H54 (cell line): Measurements from ENCODE around the gene ST6GALNAC6.

Experiments used
- DNase-seq: peaks from one replicate; pipeline ENCODE4 v3.0.0; 2011; ENCODE audit warnings: low spot score, mixed read lengths; ENCODE audit not compliant: insufficient read length
- FAIRE-seq: peaks from 3 replicates; lab custom pipeline; 2011; peaks lifted over from hg19 to GRCh38; lab: Jason Lieb, UNC
- POLR2A ChIP-seq: IDR thresholded peaks from 2 replicates; pipeline ENCODE4 v1.6.1; 2011; ENCODE audit warnings: low read depth, mild to moderate bottlenecking, low read length

The ST6GALNAC6 gene

GRCh38 chr9:127865645-127866464 lies 33.5 kb downstream of the ST6GALNAC6 start:
- no peak for TF ChIP-seq POLR2A
- FAIRE-seq, result no peak
- DNase-seq, result no peak

DNA sequence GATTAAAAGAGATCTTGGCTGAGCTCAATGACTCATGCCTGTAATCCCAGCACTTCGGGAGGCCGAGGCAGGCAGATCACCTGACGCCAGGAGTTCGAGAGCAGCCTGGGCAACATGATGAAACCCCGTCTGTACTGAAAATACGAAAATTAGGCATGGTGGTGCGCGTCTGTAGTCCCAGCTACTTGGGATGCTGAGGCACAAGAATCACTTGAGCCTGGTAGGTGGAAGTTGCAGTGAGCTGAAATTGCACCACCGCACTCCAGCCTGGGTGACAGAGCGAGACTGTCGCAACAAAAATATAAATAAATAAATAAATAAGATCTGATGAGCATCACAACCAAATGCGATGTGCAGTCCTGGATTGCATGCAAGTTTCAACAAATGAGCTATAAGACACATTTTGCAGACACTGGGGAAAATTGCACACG lies 36.2 kb downstream of the ST6GALNAC6 start:
- no peak for FAIRE-seq
- no peak for DNase-seq
- no peak for TF ChIP-seq POLR2A

- DNase-seq (no peak), FAIRE-seq (no peak)
- TF ChIP-seq POLR2A, result no peak
These were observed 37.1 kb downstream of the ST6GALNAC6 start for GRCh38 chr9:127862075-127863011.

GRCh38 chr9:127860779-127861178 lies 38.6 kb downstream of the ST6GALNAC6 start:
- no peak for TF ChIP-seq POLR2A
- no peak for DNase-seq
- no peak for FAIRE-seq

- DNase-seq (no peak), FAIRE-seq (no peak)
- no peak for TF ChIP-seq POLR2A
These were observed 39.1 kb downstream of the ST6GALNAC6 start for GRCh38 chr9:127860260-127860659.

- no peak for TF ChIP-seq POLR2A
- FAIRE-seq (no peak), DNase-seq (no peak)
These were observed 41.3 kb downstream of the ST6GALNAC6 start for GRCh38 chr9:127858041-127858512.

- no peak for DNase-seq
- TF ChIP-seq POLR2A, result no peak
- no peak for FAIRE-seq
These were observed 42.1 kb downstream of the ST6GALNAC6 start for GRCh38 chr9:127857278-127857677.

DNA sequence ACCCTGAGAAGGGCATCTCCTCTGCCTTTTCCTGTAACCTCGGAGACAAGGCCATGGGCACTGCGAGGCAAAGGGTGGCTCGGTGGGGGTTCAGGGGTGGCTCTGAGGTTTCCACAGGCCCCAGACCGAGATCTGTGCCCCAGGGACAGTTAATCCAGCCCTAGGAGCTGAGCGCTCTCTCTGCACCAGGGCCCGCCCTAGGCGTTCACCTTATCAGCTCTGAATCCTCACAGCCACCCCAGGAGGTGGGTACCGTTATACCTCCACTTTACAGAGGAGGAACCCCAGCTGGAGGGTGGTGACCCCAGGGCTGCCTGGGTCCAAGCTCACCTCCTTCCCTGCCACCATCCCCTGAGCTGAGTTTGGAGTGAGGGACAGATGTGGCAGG lies 42.7 kb downstream of the ST6GALNAC6 start:
- DNase-seq (no peak), FAIRE-seq (no peak)

DNA sequence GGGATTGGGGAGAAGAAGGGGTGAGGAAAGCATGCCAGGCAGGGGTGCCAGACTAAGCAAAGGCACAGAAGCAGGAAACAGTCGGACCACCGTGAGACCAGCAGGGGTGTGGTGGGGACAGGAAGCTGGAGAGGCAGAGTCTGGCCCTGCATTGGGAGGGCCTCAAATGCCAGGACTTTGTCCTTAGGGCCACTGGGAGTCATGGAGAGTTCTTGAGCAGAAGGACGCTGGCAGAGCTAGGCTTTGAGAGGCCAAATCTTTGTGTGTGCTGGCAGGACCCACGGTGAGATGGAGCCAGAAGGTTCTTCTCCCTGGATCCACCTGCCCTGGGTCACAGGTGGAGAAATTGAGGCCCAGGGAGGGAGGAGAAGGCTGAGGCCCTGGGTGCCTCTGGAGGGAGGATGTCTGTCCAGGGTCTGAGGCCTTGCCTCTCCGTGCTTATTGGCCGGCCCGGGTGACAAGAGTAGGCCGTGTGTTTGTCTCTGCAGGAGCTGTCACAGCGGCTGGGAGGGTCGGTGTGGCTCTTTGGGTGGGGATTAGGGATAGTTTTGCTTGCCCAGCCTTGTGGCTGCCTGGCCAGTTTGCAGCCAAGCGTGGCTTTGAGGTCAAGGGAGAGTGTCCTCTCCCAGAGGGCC lies 43.2 kb downstream of the ST6GALNAC6 start:
- no peak for TF ChIP-seq POLR2A
- FAIRE-seq, result no peak
- no peak for DNase-seq

More for the DNA sequence above, 42.7 kb downstream of the ST6GALNAC6 start:
- no peak for TF ChIP-seq POLR2A

DNA sequence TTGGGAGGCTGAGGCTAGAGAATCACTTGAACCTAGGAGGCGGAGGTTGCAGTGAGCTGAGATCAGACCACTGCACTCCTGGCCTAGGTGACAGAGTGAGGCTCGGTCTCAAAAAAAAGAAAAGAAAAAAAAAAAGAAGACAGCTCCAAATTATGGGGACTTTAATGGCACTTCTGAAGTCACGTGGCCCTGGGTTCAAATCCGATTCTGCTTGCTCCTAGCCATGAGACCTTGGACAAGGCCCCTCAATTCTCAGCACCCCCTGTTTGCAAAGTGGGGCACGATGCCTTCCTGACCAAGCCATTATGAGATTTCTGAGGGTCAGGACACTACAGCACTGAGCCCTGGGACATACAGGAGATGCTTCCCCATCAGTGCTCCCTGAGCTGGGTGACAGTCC lies 43.9 kb downstream of the ST6GALNAC6 start:
- DNase-seq (no peak), FAIRE-seq (no peak)
- no peak for TF ChIP-seq POLR2A

DNA sequence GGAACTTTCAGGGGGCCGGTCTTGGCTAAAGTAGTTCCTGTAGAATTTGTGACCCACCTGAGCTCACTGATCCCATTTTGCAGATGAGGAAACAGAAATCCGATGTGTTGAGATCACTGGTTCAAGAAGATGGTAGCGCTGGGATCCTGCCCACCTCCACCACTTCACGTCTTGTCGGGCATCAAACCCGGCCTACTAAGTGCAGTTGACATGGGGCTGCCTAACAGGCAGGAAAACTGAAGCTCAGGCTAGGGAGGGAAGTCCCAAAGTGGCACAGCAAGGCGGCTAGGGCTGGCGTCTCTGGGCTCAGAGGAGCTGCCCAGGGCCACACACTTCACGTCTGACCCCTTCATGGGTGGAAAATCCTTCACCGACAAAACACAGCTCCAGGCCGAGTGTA lies 44.4 kb downstream of the ST6GALNAC6 start:
- DNase-seq (no peak), FAIRE-seq (no peak)
- no peak for TF ChIP-seq POLR2A

GRCh38 chr9:127854184-127854806 lies 45.1 kb downstream of the ST6GALNAC6 start, which contains the start of gene ENG:
TSS of gene ENG (minus strand) at chr9:127854658. CDS start at chr9:127854355, 303 bp downstream.
- peak; percentile 96 for TF ChIP-seq POLR2A
- FAIRE-seq, result no peak
- DNase-seq, result peak; percentile 92
